Adrenal gland (tissue), 12 donors: ENCODE results near the gene PLEKHS1. TPM values are rescaled to one million over a fixed set of nuclear protein-coding genes. Genes with fewer than 3 reads are reported as not detected.
"Not testable (repeated sequence)": the region's sequence is repeated elsewhere in the genome, so short reads cannot be mapped to it uniquely, and the experiment has no call there.

Experiments
- DNase-seq, 7 donors: peaks; one replicate each; pipeline ENCODE4 v3.0.0-alpha.2; 2019 to 2020
- H3K27ac ChIP-seq, 5 donors: fragments of 200-600 bp; sonication (generic) in 4 of 5; 1 replicate in 3 of 5; 2 replicates in 2 of 5; pipeline versions ENCODE4 v1.5.1 to v1.8.0; 2016 to 2020; ENCODE audit warnings: mild to moderate bottlenecking in 1 of 5
- H3K27me3 ChIP-seq: fragments of 200-600 bp; 2 replicates; pipeline ENCODE4 v1.8.0; 2021
- H3K36me3 ChIP-seq, 2 donors: fragments of 200-600 bp; replicated peaks in 1 of 2; 1 replicate in 1 of 2; 2 replicates in 1 of 2; pipeline versions ENCODE4 v1.5.1 to v1.8.0; 2018 to 2022
- H3K4me1 ChIP-seq, 2 donors: fragments of 200-600 bp; replicated peaks in 1 of 2; 1 replicate in 1 of 2; 2 replicates in 1 of 2; pipeline versions ENCODE4 v1.5.1 to v1.8.0; 2018 to 2021
- H3K4me3 ChIP-seq, 4 donors: fragments of 200-600 bp; sonication (generic) in 3 of 4; one replicate each; pipeline ENCODE4 v1.5.1; 2016 to 2018
- H3K9me3 ChIP-seq, 3 donors: fragments of 200-600 bp; sonication (generic) in 1 of 3; replicated peaks in 1 of 3; 1 replicate in 2 of 3; 2 replicates in 1 of 3; pipeline versions ENCODE4 v1.5.1 to v1.8.0; 2016 to 2021
- POLR2A ChIP-seq, 2 donors: fragments of 450-650 bp; IDR thresholded peaks; one replicate each; pipeline ENCODE4 v1.6.1; 2017; ENCODE audit warnings: antibody characterized with exemption in 2 of 2, mild to moderate bottlenecking in 2 of 2, moderate library complexity in 1 of 2
- WGBS, 4 donors: extraction: QIAGEN DNeasy Blood & Tissue Kit in 2 of 4; methylation state at CpG; one replicate each; pipeline versions ENCODE4 v1.1.5 to v1.1.7; 2013 to 2017; 5-methylcytosine and 5-hydroxymethylcytosine counted together
- intact Hi-C, 2 donors: fragments of 100-400 bp; cut with DNase I; formaldehyde crosslinking; loops; one replicate each; pipeline versions ENCODE4 v1.14.1 to v1.15.0; 2022 to 2023
- polyA plus RNA-seq, 3 donors: library from polyadenylated mRNA; stranded (reverse); fragments of 200-250 nt in 2 of 3; fragments of 350-450 nt in 1 of 3; fragmentation: Illumina TruSeq in 1 of 3; extraction: RNeasy Lipid Tissue Mini Kit (QIAGEN cat#74804) in 1 of 3; gene quantifications; one replicate each; pipeline ENCODE4 v1.2.3, GENCODE V29; 2013 to 2014
- total RNA-seq, 9 donors: library from RNA; depleted of rRNA in 4 of 9; stranded (reverse); fragments of >200 nt in 4 of 9; fragments of 120-200 nt in 1 of 9; fragmentation: NEBNext Ultra II Directional in 1 of 9; extraction: Animal tissue kit (Norgen Biotek cat#: 25700) in 1 of 9; gene quantifications; one replicate each; pipeline versions ENCODE4 v1.1.0 to v1.2.4, GENCODE V29; 2013 to 2023
- TF ChIP-seq, protein P1 (sequence below), 6 experiments: fragments of 450-650 bp in 4 of 6; fragments of 200-600 bp in 2 of 6; sonication (generic) in 1 of 6; IDR thresholded peaks; 1 replicate in 5 of 6; 2 replicates in 1 of 6; pipeline versions ENCODE4 v1.5.1 to v1.8.0; 2016 to 2021; ENCODE audit warnings: antibody characterized with exemption in 6 of 6, mild to moderate bottlenecking in 2 of 6, moderate library complexity in 1 of 6
- donor health status: healthy with polysubstance abuse.
- donor health status: Bipolar disorder and iron deficiency.
- donor health status: DM: yes; HTN: yes; CAD: no.
- donor health status: DM: no; HTN: no; CAD: no.
- donor health status: DM: no; HTN: no; CAD: no.
- donor health status: DM: yes; HTN: yes; CAD: no.

The PLEKHS1 gene
- total and polyA plus RNA-seq, 12 donors, result 0.13 TPM; not detected in 11

DNA sequence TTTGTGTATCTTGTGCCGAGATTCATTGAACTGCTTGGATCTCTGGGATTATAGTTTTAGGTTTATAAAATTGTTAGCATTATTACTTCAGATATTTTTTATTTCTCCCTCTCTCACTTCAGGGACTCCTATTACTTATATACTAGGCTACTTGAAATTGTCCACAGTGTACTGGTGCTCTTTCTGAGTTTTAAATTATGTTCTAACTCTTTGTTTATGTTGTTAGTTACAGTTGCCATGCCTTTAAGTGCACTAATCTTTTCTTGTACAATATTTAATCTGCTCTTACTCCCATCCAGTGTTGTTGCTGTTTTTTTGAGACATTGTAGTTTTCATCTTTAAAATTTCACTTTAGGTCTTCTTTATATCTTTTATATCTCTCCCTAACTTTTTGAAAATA, 13.1 kb downstream of the PLEKHS1 start:
- Histone ChIP-seq H3K4me1 (no peaks in the 10 kb centered on the region), H3K4me3 (no peak overlapping the region), H3K9me3 (no peaks in the 10 kb centered on the region), H3K36me3 (no peaks in the 10 kb centered on the region), H3K27me3 (no peaks in the 10 kb centered on the region), H3K27ac (no peak overlapping the region)
- no peak for TF ChIP-seq POLR2A (IDR thresholded peaks at IDR 0.05)
- TF ChIP-seq, protein P1, sequence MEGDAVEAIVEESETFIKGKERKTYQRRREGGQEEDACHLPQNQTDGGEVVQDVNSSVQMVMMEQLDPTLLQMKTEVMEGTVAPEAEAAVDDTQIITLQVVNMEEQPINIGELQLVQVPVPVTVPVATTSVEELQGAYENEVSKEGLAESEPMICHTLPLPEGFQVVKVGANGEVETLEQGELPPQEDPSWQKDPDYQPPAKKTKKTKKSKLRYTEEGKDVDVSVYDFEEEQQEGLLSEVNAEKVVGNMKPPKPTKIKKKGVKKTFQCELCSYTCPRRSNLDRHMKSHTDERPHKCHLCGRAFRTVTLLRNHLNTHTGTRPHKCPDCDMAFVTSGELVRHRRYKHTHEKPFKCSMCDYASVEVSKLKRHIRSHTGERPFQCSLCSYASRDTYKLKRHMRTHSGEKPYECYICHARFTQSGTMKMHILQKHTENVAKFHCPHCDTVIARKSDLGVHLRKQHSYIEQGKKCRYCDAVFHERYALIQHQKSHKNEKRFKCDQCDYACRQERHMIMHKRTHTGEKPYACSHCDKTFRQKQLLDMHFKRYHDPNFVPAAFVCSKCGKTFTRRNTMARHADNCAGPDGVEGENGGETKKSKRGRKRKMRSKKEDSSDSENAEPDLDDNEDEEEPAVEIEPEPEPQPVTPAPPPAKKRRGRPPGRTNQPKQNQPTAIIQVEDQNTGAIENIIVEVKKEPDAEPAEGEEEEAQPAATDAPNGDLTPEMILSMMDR (IDR thresholded peaks at IDR 0.05), result no peak
- intact Hi-C loops, result no loop called here
- no peak for DNase-seq
- WGBS, 4 donors, result 69 to 81% (median 75%) methylated on average over 1 of the region's 1 CpG

GRCh38 chr10:113765910-113766309, 14.4 kb downstream of the PLEKHS1 start:
- Histone ChIP-seq H3K27ac (no peak overlapping the region), H3K9me3 (no peaks in the 10 kb centered on the region), H3K36me3 (no peaks in the 10 kb centered on the region), H3K27me3 (no peaks in the 10 kb centered on the region), H3K4me1 (no peaks in the 10 kb centered on the region), H3K4me3 (no peak overlapping the region)
- TF ChIP-seq, protein P1 (IDR thresholded peaks at IDR 0.05), result no peak
- no peak for TF ChIP-seq POLR2A (IDR thresholded peaks at IDR 0.05)
- intact Hi-C loops, result no loop called here
- WGBS, 4 donors, result 71 to 80% (median 74%) methylated on average over 3 of the region's 3 CpGs
- DNase-seq, result no peak

DNA sequence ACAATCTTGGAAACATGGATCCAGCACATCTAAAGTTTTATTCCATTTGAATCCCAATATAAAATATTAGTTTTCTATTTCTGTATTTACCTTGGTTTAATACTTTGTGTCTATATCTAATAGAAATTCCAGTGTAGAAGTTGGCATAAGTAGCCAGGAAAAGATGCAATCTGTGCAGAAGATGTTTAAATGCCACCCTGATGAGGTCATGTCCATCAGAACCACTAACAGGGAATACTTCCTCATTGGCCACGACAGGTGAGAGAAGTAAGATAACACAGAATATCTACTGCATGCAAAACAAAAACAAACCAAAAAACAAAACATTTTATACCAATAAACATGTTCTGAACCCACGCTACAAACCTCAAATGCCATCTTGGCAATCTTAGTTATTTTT, 15.7 kb downstream of the PLEKHS1 start:
- Histone ChIP-seq H3K36me3 (no peaks in the 10 kb centered on the region), H3K27me3 (no peaks in the 10 kb centered on the region), H3K9me3 (no peaks in the 10 kb centered on the region), H3K27ac (no peak overlapping the region), H3K4me1 (no peaks in the 10 kb centered on the region), H3K4me3 (no peak overlapping the region)
- no peak for DNase-seq
- 67 to 76% (median 72%) methylated on average over 2 of the region's 2 CpGs for WGBS, 4 donors
- no peak for TF ChIP-seq POLR2A (IDR thresholded peaks at IDR 0.05)
- TF ChIP-seq, protein P1 (IDR thresholded peaks at IDR 0.05), result no peak
- intact Hi-C loops, result no loop called here

GRCh38 chr10:113770346-113770745, 18.9 kb downstream of the PLEKHS1 start:
- no peaks in the 10 kb centered on the region for H3K9me3 ChIP-seq
- H3K4me1 ChIP-seq, result no peaks in the 10 kb centered on the region
- H3K27ac ChIP-seq, result no peak overlapping the region
- no peak for TF ChIP-seq POLR2A (IDR thresholded peaks at IDR 0.05)
- TF ChIP-seq, protein P1 (IDR thresholded peaks at IDR 0.05), result no peak
- peaks cover 3% of the 10 kb centered on the region for H3K27me3 ChIP-seq
- DNase-seq, result no peak
- H3K4me3 ChIP-seq, result no peak overlapping the region
- 64 to 80% (median 74%) methylated on average over 4 of the region's 4 CpGs for WGBS, 4 donors
- intact Hi-C loops, result no loop called here
- no peaks in the 10 kb centered on the region for H3K36me3 ChIP-seq

DNA sequence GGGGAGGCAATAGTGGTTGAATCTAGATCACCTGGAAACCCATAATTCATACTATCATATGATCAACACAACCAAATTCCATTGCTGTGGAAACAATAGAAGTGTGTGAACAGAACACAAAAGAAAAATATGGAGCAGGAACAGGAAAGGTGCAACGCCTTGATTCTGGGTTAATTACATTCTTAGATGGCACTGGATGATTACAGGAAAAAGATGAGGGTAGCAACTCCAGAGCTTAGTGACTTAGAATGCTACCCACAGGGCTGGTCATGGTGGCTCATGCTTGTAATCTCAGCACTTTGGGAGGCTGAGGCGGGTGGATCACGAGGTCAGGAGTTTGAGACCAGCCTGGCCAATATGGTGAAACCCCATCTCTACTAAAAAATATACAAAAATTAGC, 19.6 kb downstream of the PLEKHS1 start:
- H3K36me3 ChIP-seq, intact Hi-C loops, H3K27ac ChIP-seq, H3K27me3 ChIP-seq, H3K9me3 ChIP-seq, H3K4me3 ChIP-seq, H3K4me1 ChIP-seq, DNase-seq: not testable (repeated sequence)
- WGBS, 4 donors, result 65 to 83% (median 73%) methylated on average over 3 of the region's 3 CpGs
